ENCODE measurements around the gene SRSF6.

SRSF6 gene

GRCh38 chr20:43433250-43433854 lies 24.3 kb upstream of the SRSF6 start:
- H3K27ac ChIP-seq (replicated peaks): no peak overlapping the region
- TF ChIP-seq REST (IDR thresholded peaks at IDR 0.05; ENCODE audit: insufficient replicate concordance, low read depth) (no peak), POLR2AphosphoS5 (IDR thresholded peaks at IDR 0.05; ENCODE audit: low read depth) (no peak), GABPA (IDR thresholded peaks at IDR 0.05; ENCODE audit: low read depth) (no peak), SPI1 (IDR thresholded peaks at IDR 0.05; ENCODE audit: borderline replicate concordance, low read depth) (no peak)
- TF ChIP-seq, protein P1, sequence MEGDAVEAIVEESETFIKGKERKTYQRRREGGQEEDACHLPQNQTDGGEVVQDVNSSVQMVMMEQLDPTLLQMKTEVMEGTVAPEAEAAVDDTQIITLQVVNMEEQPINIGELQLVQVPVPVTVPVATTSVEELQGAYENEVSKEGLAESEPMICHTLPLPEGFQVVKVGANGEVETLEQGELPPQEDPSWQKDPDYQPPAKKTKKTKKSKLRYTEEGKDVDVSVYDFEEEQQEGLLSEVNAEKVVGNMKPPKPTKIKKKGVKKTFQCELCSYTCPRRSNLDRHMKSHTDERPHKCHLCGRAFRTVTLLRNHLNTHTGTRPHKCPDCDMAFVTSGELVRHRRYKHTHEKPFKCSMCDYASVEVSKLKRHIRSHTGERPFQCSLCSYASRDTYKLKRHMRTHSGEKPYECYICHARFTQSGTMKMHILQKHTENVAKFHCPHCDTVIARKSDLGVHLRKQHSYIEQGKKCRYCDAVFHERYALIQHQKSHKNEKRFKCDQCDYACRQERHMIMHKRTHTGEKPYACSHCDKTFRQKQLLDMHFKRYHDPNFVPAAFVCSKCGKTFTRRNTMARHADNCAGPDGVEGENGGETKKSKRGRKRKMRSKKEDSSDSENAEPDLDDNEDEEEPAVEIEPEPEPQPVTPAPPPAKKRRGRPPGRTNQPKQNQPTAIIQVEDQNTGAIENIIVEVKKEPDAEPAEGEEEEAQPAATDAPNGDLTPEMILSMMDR (IDR thresholded peaks at IDR 0.05; ENCODE audit: insufficient read depth, low read length): no peak
- no peaks in the 10 kb centered on the region for H3K27me3 ChIP-seq (ENCODE audit: insufficient read depth, poor library complexity, severe bottlenecking)
- H3K4me3 ChIP-seq (replicated peaks; ENCODE audit: insufficient read depth, low read length): no peak overlapping the region
- no peak for DNase-seq (ENCODE audit: low read depth in 1 of 2, low spot score in 1 of 2)

GRCh38 chr20:43434565-43434964 lies 23.1 kb upstream of the SRSF6 start:
- DNase-seq (ENCODE audit: low read depth in 1 of 2, low spot score in 1 of 2): no peak
- TF ChIP-seq POLR2AphosphoS5 (IDR thresholded peaks at IDR 0.05; ENCODE audit: low read depth): no peak
- TF ChIP-seq GABPA (IDR thresholded peaks at IDR 0.05; ENCODE audit: low read depth): no peak
- no peak for TF ChIP-seq SPI1 (IDR thresholded peaks at IDR 0.05; ENCODE audit: borderline replicate concordance, low read depth)
- TF ChIP-seq, protein P1 (IDR thresholded peaks at IDR 0.05; ENCODE audit: insufficient read depth, low read length): no peak
- TF ChIP-seq REST (IDR thresholded peaks at IDR 0.05; ENCODE audit: insufficient replicate concordance, low read depth): no peak

GRCh38 chr20:43438578-43439316 lies 18.9 kb upstream of the SRSF6 start:
- DNase-seq (ENCODE audit: low read depth in 1 of 2, low spot score in 1 of 2): no peak
- Histone ChIP-seq H3K4me3 (replicated peaks; ENCODE audit: insufficient read depth, low read length) (no peak overlapping the region), H3K27me3 (ENCODE audit: insufficient read depth, poor library complexity, severe bottlenecking) (peaks cover 2% of the 10 kb centered on the region), H3K27ac (replicated peaks) (no peak overlapping the region)
- TF ChIP-seq SPI1 (IDR thresholded peaks at IDR 0.05; ENCODE audit: borderline replicate concordance, low read depth): no peak
- TF ChIP-seq, protein P1 (IDR thresholded peaks at IDR 0.05; ENCODE audit: insufficient read depth, low read length): no peak
- no peak for TF ChIP-seq GABPA (IDR thresholded peaks at IDR 0.05; ENCODE audit: low read depth)
- no peak for TF ChIP-seq REST (IDR thresholded peaks at IDR 0.05; ENCODE audit: insufficient replicate concordance, low read depth)
- no peak for TF ChIP-seq POLR2AphosphoS5 (IDR thresholded peaks at IDR 0.05; ENCODE audit: low read depth)

More at GRCh38 chr20:43434565-43434964, 23.1 kb upstream of the SRSF6 start:
- Histone ChIP-seq H3K4me3 (replicated peaks; ENCODE audit: insufficient read depth, low read length) (no peak overlapping the region), H3K27ac (replicated peaks) (no peak overlapping the region), H3K27me3 (ENCODE audit: insufficient read depth, poor library complexity, severe bottlenecking) (no peaks in the 10 kb centered on the region)
